ENCODE measurements around the gene C3.
A peak's percentile ranks its signal among the peaks of the same experiment; 100 is the strongest.

C3 gene

DNA sequence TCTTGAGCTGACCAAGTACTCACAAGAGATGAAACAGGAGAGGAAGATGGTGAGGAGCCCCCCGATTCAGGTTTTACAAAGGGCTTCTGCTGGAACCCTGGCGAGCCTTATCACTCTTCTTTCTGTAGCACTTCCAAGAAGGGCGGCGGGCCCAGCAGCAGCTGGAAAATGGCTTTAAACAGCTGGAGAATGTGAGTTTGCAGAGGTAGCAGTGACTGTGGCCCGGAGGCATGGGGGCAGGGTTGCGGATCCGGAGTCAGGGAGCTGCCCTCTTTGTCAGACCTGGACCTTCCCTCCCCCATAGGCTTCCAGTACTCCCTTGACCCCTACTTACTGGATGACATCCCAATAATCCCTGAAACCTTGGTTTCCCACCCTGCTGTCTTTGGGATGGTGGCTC, 22.6 kb upstream of the C3 start:
- Histone ChIP-seq H3K9me3 (ENCODE audit: control insufficient read depth, low read length) (no peaks in the 10 kb centered on the region), H3K27me3 (replicated peaks; ENCODE audit: control insufficient read depth, insufficient read depth, low read length) (no peaks in the 10 kb centered on the region), H3K4me3 (ENCODE audit: low read length) (peak overlapping the region; percentile 87), H3K9ac (ENCODE audit: low read length) (peak overlapping the region; percentile 95), H3K36me3 (ENCODE audit: control insufficient read depth, insufficient read depth, low read length, severe bottlenecking) (peaks cover 39% of the 10 kb centered on the region), H3K4me1 (ENCODE audit: control insufficient read depth, insufficient read depth, low read length) (peaks cover 65% of the 10 kb centered on the region)
- DNase-seq (ENCODE audit: low read depth), result no peak

DNA sequence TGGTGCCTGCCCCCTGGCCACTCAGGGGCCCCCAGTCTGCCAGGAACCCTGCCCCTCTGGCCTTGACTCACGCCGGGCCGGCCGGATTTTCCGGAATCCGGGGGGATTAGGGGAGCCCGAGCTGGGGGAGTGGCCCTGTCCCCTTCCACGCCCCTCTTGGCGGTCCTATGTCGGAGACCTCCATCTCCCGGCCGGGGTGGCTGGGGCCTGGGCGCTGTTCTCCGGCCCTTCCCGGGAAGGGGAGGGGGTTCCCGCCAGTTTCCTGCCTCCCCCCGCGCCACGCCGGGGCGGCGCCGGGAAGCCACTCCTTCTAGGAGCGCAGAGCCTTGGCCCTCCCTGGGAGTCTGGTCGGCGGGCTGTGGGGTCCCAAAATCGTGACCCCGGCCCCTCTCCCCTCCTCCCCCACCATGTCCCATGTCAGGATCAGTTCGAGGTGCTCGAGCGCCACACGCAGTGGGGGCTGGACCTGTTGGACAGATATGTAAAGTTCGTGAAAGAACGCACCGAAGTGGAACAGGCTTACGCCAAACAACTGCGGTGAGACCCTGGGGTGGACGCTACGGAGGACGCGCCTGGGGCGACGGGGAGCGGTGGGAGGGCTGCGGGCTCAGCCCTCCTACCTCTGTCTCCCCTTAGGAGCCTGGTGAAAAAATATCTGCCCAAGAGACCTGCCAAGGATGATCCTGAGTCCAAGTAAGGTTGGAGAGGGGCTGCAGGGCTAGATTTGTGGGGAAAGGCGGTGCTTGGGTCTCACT, 20.3 kb upstream of the C3 start:
- H3K9me3 ChIP-seq (ENCODE audit: control insufficient read depth, low read length), result no peaks in the 10 kb centered on the region
- peak overlapping the region; percentile 87 for H3K4me3 ChIP-seq (ENCODE audit: low read length)
- peak overlapping the region; percentile 95 for H3K9ac ChIP-seq (ENCODE audit: low read length)
- peaks cover 17% of the 10 kb centered on the region for H3K36me3 ChIP-seq (ENCODE audit: control insufficient read depth, insufficient read depth, low read length, severe bottlenecking)
- H3K4me1 ChIP-seq (ENCODE audit: control insufficient read depth, insufficient read depth, low read length), result peaks cover 61% of the 10 kb centered on the region
- peak; percentile 70 for DNase-seq (ENCODE audit: low read depth)
- no peaks in the 10 kb centered on the region for H3K27me3 ChIP-seq (replicated peaks; ENCODE audit: control insufficient read depth, insufficient read depth, low read length)

DNA sequence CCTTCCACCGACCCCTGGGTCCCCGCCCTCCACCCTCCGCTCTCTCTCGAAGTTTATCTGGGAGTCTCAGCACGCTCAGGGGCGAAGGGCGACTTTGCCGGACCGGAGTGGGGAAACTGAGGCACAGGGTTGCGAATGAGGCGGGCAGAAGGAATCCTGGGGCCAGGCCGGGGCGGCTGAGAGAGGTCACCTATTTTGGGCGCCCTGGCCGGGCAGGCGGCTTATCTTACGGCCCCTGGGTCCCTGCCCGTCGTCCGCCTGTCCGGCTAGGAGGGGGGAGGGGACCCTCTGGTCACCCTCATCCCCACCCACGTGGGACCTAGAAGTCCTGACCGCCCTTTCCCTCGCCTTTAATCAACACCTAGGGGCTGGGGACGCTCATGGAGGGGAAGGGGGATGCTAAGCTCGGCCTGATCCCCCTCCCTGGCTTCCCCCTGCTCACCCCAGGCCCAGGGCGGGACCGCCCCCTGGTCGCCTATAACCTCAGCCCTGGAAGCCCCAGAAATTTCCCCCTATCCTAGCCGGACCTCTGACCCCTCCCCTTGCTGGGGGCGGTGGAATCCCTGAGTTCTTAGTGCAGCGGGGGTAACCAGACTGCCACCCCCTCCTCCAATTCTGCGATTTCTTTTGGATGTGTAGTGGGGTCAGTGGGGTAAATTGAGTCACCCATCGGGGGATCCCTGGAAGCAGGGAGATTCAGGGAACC, 19.6 kb upstream of the C3 start:
- Histone ChIP-seq H3K4me3 (ENCODE audit: low read length) (peak overlapping the region; percentile 87), H3K9ac (ENCODE audit: low read length) (peak overlapping the region; percentile 95), H3K4me1 (ENCODE audit: control insufficient read depth, insufficient read depth, low read length) (peaks cover 59% of the 10 kb centered on the region), H3K9me3 (ENCODE audit: control insufficient read depth, low read length) (no peaks in the 10 kb centered on the region), H3K36me3 (ENCODE audit: control insufficient read depth, insufficient read depth, low read length, severe bottlenecking) (peaks cover 15% of the 10 kb centered on the region), H3K27me3 (replicated peaks; ENCODE audit: control insufficient read depth, insufficient read depth, low read length) (no peaks in the 10 kb centered on the region)
- peak; percentile 57 for DNase-seq (ENCODE audit: low read depth)

DNA sequence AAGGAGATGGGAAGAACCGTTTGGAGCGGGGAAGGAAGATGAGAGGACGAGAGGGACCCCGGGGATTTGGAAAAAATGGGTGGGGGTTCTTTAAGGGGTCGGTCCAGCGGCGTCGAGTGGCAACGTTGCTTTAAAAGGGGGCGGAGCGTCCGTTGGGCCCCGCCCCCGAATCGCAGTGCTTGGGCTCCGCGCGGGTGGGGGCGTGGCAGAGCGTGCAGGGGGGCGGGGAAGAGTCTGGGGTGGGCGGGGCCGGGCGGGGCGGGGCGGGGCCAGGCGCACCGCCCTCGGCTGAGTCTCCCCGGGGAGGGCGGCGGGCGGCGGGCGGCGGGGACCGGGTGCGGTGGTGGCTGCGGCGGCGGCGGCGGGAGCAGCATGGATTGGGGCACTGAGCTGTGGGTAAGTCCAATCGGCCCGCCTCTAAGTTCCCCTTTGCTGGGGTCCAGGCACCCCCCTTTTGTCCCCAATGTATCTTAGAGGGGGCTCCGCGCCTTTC, 19.0 kb upstream of the C3 start, which contains the start of gene TRIP10:
TRIP10 (plus strand) TSS at position 291 of the 493 bp plus-strand sequence; CDS start at position 373, 82 bp downstream.
- H3K9ac ChIP-seq (ENCODE audit: low read length), result peak within 1 kb of the TSS; percentile 95
- H3K27me3 ChIP-seq (replicated peaks; ENCODE audit: control insufficient read depth, insufficient read depth, low read length), result no peaks in the 10 kb centered on the region
- DNase-seq (ENCODE audit: low read depth), result peak; percentile 96
- peaks cover 55% of the 10 kb centered on the region for H3K4me1 ChIP-seq (ENCODE audit: control insufficient read depth, insufficient read depth, low read length)
- H3K36me3 ChIP-seq (ENCODE audit: control insufficient read depth, insufficient read depth, low read length, severe bottlenecking), result peaks cover 17% of the 10 kb centered on the region
- no peaks in the 10 kb centered on the region for H3K9me3 ChIP-seq (ENCODE audit: control insufficient read depth, low read length)
- peak within 1 kb of the TSS; percentile 87 for H3K4me3 ChIP-seq (ENCODE audit: low read length)

DNA sequence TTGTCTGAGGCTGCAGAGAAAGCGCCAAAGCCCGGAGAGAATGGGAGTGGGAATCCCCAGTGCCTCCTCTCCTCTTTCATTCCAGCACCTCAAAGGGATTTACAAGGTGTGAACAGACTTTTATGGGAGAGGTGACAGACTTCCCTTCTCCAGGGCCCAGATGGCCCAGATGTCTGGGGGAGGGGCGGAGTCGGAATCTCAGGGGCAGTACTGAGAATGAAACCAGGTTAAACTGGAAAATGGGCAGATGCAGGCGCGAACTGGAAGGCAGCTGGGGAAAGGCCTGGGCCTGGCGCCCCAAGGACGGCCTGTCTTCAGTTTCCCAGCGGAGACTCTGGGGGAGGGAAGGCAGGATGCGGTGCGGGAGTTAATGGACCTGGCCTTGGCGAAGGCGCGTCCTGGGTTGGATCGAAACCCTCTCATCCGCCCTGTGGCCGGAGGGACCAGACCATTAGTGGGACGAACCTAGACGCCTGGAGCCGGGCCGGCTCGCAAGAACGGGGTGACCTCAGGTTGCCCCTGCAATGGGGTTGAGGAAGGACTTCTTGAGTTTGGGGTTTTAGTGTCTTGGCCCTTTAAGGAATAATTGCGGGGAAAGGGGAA, 18.4 kb upstream of the C3 start:
- peaks cover 17% of the 10 kb centered on the region for H3K36me3 ChIP-seq (ENCODE audit: control insufficient read depth, insufficient read depth, low read length, severe bottlenecking)
- H3K4me3 ChIP-seq (ENCODE audit: low read length), result peak overlapping the region; percentile 73
- DNase-seq (ENCODE audit: low read depth), result no peak
- peaks cover 49% of the 10 kb centered on the region for H3K4me1 ChIP-seq (ENCODE audit: control insufficient read depth, insufficient read depth, low read length)
- no peaks in the 10 kb centered on the region for H3K9me3 ChIP-seq (ENCODE audit: control insufficient read depth, low read length)
- peak overlapping the region; percentile 81 for H3K9ac ChIP-seq (ENCODE audit: low read length)
- no peaks in the 10 kb centered on the region for H3K27me3 ChIP-seq (replicated peaks; ENCODE audit: control insufficient read depth, insufficient read depth, low read length)

DNA sequence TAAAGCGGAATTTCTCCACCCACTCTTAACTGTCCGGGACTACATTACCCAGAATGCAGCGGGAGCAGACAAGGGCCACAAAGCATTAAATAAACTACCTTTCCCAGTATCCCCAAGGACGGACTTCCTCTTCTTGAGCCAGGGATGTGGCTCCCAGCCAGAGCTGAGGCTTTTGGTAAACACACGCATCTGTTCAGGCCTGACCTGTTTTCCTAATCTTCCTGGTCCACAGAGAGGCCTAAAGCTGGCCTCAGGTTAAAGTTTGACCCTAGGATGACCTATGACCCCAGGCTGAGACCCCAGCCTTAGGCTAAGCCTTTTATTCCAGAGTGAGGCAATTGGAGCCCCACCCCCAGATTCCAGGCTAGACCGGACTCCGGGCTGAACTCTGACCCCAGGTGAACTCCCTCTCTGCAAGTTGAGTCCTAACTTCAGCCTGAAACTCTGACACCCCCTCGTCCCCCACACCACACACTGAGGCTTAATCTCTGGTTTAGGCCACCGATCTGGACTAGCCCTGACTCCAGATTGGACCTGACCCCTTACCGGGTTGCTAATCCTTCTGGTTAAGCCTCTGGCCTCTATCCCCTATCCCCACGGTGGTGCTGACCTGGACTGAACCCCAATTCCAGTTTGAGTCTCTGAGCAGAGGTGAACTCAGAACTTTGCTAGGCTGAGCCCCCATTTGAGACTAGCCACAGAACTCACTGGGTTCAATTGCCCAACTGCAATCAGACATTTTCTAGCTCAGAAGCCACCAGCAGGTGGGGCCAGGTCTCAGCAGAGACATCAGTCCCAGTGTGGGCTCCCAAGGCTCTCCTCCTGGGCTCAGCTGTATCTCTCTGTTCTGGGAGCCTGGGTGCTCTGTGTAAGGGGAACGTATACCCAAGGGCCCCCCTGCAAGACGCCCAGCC, 17.7 kb upstream of the C3 start:
- Histone ChIP-seq H3K4me3 (ENCODE audit: low read length) (peak overlapping the region; percentile 73), H3K27me3 (replicated peaks; ENCODE audit: control insufficient read depth, insufficient read depth, low read length) (no peaks in the 10 kb centered on the region), H3K36me3 (ENCODE audit: control insufficient read depth, insufficient read depth, low read length, severe bottlenecking) (peaks cover 11% of the 10 kb centered on the region), H3K4me1 (ENCODE audit: control insufficient read depth, insufficient read depth, low read length) (peaks cover 43% of the 10 kb centered on the region), H3K9ac (ENCODE audit: low read length) (peak overlapping the region; percentile 81), H3K9me3 (ENCODE audit: control insufficient read depth, low read length) (no peaks in the 10 kb centered on the region)
- DNase-seq (ENCODE audit: low read depth), result peak; percentile 91

DNA sequence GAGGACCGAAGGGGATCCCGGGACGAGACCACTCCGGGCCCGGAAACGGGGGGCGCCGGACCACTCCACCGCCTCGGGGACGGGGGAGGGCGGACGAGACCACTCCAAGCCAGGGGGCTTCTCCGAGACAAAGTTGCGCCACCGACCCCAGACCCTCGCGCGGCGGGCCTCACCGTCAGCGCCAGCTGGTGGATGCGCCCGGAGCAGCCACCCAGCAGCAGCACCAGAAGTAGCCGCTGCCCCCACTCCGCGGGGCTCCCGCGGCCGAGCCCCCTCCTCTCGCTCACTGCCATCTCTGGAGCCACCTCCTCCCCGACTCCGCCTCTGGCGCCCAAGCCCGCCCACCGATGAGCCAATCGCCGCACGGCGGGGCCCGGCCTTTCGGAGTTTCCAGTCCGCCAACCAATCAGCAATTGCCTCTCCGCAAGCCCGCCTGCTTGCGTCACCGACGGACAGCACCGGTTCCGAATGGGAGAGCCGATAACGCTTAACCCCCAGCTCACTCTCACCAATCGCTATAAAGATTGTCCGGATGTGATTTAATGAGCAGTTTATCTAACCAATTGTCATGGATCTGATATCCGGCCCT, 16.9 kb upstream of the C3 start, which contains the start of gene GPR108:
GPR108 (minus strand) TSS at position 297 of the 589 bp plus-strand sequence; CDS start at position 293, 4 bp downstream.
- Histone ChIP-seq H3K27me3 (replicated peaks; ENCODE audit: control insufficient read depth, insufficient read depth, low read length) (no peaks in the 10 kb centered on the region), H3K4me1 (ENCODE audit: control insufficient read depth, insufficient read depth, low read length) (peaks cover 35% of the 10 kb centered on the region), H3K9me3 (ENCODE audit: control insufficient read depth, low read length) (no peaks in the 10 kb centered on the region), H3K4me3 (ENCODE audit: low read length) (peak within 1 kb of the TSS; percentile 94), H3K9ac (ENCODE audit: low read length) (peak within 1 kb of the TSS; percentile 96), H3K36me3 (ENCODE audit: control insufficient read depth, insufficient read depth, low read length, severe bottlenecking) (peaks cover 9% of the 10 kb centered on the region)
- peak; percentile 100 for DNase-seq (ENCODE audit: low read depth)

DNA sequence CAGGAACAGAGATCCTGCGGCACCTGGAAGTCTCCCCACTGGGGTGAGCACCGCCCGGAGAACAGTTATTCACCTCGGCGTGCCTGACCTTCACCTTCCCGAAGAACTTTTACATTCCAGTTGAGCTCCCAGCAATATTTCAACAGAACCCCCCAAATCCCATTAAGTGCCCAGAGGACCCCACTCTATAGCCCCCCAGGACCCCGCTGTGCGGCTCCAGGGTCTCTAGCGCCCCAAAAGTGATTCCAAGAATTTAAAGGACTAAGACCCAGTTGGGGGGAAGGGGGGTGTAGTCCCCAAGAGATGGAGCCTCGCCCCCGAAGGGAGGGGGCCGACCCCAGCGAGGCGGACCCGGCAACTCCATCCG, 16.4 kb upstream of the C3 start:
- no peaks in the 10 kb centered on the region for H3K27me3 ChIP-seq (replicated peaks; ENCODE audit: control insufficient read depth, insufficient read depth, low read length)
- peak overlapping the region; percentile 94 for H3K4me3 ChIP-seq (ENCODE audit: low read length)
- no peaks in the 10 kb centered on the region for H3K9me3 ChIP-seq (ENCODE audit: control insufficient read depth, low read length)
- peak overlapping the region; percentile 96 for H3K9ac ChIP-seq (ENCODE audit: low read length)
- H3K4me1 ChIP-seq (ENCODE audit: control insufficient read depth, insufficient read depth, low read length), result peaks cover 30% of the 10 kb centered on the region
- peaks cover 14% of the 10 kb centered on the region for H3K36me3 ChIP-seq (ENCODE audit: control insufficient read depth, insufficient read depth, low read length, severe bottlenecking)
- no peak for DNase-seq (ENCODE audit: low read depth)

DNA sequence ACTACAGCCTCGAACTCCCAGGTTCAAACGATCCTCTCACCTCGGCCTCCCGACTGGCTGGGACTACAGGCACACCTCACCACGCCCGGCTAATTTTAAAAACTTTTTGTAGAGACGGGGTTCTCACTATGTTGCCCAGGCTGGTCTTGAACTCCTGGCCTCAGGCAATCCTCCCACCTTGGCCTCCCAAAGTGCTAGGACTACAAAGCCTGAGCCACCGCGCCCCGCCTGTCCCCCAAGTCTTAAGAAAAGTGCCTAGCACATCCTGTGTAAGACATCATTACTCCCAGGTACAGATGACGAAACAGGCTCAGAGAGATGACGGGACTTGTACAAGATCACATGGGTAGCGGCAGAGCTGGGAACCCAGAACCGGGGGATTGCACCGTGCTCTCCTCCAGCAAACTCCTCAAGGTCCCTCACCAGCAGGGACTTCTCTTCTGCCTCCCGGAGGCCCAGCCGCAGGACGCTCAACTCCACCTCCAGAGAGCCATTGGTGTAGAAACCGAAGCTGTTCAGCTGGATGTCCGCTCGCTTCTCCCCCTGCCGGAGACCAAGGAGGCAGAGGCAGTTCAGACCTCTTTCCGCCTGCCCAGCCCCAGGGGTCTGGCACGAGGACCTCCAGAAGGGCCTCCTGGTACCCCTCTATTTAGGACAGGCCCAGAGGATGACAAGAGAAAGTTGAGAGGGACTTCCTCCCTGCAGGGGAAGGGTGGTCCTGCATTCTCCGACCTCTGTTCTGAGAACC, 15.9 kb upstream of the C3 start:
- DNase-seq (ENCODE audit: low read depth), result peak; percentile 96
- peak overlapping the region; percentile 94 for H3K4me3 ChIP-seq (ENCODE audit: low read length)
- H3K27me3 ChIP-seq (replicated peaks; ENCODE audit: control insufficient read depth, insufficient read depth, low read length), result no peaks in the 10 kb centered on the region
- H3K9me3 ChIP-seq (ENCODE audit: control insufficient read depth, low read length), result no peaks in the 10 kb centered on the region
- peaks cover 18% of the 10 kb centered on the region for H3K36me3 ChIP-seq (ENCODE audit: control insufficient read depth, insufficient read depth, low read length, severe bottlenecking)
- peaks cover 25% of the 10 kb centered on the region for H3K4me1 ChIP-seq (ENCODE audit: control insufficient read depth, insufficient read depth, low read length)
- peak overlapping the region; percentile 96 for H3K9ac ChIP-seq (ENCODE audit: low read length)
